ENCODE measurements around the gene FIGLA.
A peak's percentile ranks its signal among the peaks of the same experiment; 100 is the strongest.
"Not testable (repeated sequence)": the region's sequence is repeated elsewhere in the genome, so short reads cannot be mapped to it uniquely, and the experiment has no call there.

The FIGLA gene

DNA sequence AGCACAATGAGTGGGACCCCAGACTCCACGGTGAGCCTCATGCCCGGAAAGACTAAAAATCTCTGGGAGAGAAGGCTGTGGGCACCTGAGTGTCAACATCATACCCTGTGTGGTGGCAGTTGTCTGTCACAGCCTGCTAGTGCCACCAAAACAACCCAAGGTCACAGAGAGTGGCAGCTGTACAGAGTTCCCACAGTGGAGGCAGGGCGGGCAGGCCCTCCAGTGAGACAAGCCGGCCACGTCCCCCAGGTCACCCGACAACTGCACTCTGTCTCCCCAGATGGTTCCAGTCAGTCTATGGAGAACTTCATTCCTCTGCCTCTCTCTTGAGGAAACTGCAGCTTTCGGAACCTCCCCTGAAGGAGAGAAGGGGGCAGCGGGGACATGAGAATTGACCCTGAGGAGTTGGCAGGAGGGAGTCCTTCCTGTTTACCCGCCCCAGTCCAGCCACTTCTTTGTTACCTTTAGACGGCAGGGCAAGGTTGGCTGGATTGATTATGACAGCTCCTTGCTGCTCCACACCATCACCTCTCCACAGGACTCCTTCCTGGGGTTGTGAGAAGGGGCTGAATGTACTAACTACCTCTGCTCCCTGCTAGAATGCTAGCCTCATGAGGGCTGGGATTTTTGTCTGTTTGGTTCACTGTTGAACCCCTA lies 11.3 kb upstream of the FIGLA start:
- no peak for TF ChIP-seq JUND (IDR thresholded peaks at IDR 0.05; ENCODE audit: low read depth)
- in situ Hi-C loops (cut with HindIII; ENCODE audit: low pct_unique_long_range_greater_than_20kb, low sequenced_read_pairs), result no loop called here
- no peak for DNase-seq (ENCODE audit: low read depth in 1 of 2, low spot score in 1 of 2)

DNA sequence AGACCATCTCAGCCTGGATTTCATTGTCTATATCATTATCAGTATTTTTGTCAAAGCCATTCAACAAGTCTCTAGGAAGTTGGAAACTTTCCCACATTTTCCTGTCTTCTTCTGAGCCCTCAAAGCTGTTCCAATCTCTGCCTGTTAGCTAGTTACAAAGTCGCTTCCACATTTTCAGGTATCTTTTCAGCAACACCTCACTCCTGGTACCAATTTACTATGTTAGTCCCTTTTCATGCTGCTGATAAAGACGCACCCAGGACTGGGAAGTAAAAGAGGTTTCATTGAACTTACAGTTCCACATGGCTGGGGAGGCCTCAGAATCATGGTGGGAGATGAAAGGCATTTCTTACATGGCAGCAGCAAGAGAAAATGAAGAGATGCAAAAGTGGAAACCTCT lies 9.3 kb upstream of the FIGLA start:
- in situ Hi-C loops (cut with HindIII; ENCODE audit: low pct_unique_long_range_greater_than_20kb, low sequenced_read_pairs), result no loop called here
- no peak for DNase-seq (ENCODE audit: low read depth in 1 of 2, low spot score in 1 of 2)
- no peak for TF ChIP-seq JUND (IDR thresholded peaks at IDR 0.05; ENCODE audit: low read depth)

DNA sequence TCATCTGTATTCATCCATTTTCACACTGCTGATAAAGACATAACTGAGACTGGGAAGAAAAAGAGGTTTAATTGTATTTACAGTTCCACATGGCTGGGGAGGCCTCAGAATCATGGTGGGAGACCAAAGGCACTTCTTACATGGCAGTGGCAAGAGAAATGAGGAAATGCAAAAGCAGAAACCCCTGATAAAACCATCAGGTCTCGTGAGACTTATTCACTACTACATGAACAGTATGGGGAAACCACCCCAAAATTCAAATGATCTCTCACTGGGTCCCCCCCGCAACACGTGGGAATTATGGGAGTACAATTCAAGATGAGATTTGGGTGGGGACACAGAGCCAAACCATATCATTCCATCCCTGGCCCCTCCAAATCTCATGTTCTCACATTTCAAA lies 7.6 kb upstream of the FIGLA start:
- in situ Hi-C loops (cut with HindIII; ENCODE audit: low pct_unique_long_range_greater_than_20kb, low sequenced_read_pairs); DNase-seq (ENCODE audit: low read depth in 1 of 2, low spot score in 1 of 2): not testable (repeated sequence)

DNA sequence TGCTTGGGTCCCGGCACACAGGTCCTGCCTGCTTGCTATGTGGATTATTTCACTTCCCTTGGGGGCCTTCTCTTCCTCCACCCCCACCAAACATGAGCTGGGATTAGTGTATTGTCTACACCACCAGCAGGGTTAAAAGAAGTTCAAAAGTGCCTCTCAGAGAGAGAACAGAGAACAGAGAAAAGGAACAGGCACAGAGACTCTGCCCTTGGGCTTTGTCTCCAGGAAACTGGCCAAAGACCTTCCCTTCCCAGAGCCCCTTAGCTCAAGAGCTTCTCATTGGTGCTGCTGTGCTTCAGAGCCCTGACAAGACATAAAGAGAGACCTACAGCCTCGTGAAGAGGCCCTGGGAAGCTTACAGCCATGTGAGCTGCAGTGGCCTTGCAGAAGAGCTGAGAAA lies 7.1 kb upstream of the FIGLA start:
- in situ Hi-C loops (cut with HindIII; ENCODE audit: low pct_unique_long_range_greater_than_20kb, low sequenced_read_pairs), result no loop called here
- DNase-seq (ENCODE audit: low read depth in 1 of 2, low spot score in 1 of 2), result no peak
- no peak for TF ChIP-seq JUND (IDR thresholded peaks at IDR 0.05; ENCODE audit: low read depth)

DNA sequence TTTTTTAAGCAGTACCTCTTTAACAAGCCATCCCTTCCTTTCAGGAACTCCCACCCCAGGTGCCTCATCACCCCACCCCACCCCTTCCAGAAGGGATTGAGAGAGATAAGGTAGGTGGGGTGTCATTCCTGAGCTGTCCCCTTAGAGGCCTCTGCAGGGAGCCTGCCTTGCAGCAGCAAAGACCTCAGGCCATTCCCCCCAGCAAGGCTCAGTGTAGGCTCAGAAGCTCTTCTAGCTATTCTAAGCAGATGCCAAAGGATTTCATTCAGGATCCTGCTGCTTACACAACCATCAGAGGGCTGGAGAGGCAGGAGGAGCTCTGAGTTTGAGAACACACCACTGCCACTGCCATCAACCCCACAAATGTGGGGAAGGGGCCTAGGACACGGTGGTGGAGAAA lies 5.8 kb upstream of the FIGLA start:
- in situ Hi-C loops (cut with HindIII; ENCODE audit: low pct_unique_long_range_greater_than_20kb, low sequenced_read_pairs), result no loop called here
- no peak for TF ChIP-seq JUND (IDR thresholded peaks at IDR 0.05; ENCODE audit: low read depth)
- no peak for DNase-seq (ENCODE audit: low read depth in 1 of 2, low spot score in 1 of 2)

DNA sequence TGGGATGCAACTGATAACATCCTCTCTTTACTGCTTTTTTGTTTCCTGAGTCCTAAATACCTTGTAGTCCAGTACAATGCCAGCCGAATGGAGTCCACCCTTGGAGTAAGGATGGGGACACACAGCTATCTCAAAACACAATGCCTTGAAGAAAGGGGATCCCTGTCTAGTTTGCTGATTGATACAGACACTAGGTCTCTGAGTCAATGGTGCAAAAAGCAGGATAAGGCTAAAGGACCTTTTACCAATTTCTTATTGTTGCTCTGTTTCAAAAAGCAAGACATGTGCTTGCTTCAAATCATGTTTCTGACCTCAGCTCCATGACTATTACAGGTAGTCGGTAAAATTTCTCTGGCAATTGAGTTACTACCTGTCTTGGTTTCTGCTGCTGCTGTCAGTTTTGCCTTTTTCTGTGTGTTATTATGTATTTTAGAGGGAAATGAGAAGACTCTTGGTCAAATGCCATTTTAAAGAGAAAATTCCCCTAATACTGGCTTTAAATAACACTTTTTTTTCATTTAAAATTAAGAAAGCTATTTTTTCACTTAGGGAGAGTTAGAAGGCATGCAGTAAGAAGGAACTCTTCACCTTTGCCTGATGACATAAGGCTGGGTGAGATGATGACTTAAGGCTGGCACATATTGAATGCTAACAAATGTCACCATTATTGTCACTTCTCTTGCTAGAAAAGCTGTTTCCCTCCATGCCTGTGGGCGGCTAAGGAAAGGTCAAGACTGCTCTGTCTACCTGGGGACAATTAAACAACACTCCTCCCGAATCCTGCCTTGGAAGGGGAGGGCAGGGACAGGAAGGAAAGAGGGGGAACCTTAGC lies 4.9 kb upstream of the FIGLA start:
- TF ChIP-seq JUND (IDR thresholded peaks at IDR 0.05; ENCODE audit: low read depth), result no peak
- in situ Hi-C loops (cut with HindIII; ENCODE audit: low pct_unique_long_range_greater_than_20kb, low sequenced_read_pairs), result no loop called here
- DNase-seq (ENCODE audit: low read depth in 1 of 2, low spot score in 1 of 2), result no peak

DNA sequence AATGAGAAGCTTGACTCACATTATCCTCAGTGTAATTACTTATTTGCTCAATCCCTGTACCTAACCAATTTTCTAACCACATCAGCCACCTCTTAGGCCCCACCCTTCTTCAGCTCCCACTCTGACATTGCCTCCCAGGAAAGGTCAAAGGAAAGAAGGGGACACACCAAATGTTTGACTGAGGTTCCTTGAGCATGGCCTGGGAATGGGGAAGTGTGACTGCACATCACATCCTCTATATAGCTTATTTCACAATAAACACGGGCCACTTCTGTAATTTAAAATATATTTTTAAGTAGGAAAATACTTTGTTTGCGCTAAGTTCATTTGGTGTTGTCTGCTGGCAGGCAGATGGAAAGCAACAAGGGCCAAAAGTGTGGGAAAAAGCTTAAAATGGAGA lies 3.0 kb upstream of the FIGLA start:
- TF ChIP-seq JUND (IDR thresholded peaks at IDR 0.05; ENCODE audit: low read depth), result no peak
- in situ Hi-C loops (cut with HindIII; ENCODE audit: low pct_unique_long_range_greater_than_20kb, low sequenced_read_pairs), result no loop called here
- DNase-seq (ENCODE audit: low read depth in 1 of 2, low spot score in 1 of 2), result no peak

DNA sequence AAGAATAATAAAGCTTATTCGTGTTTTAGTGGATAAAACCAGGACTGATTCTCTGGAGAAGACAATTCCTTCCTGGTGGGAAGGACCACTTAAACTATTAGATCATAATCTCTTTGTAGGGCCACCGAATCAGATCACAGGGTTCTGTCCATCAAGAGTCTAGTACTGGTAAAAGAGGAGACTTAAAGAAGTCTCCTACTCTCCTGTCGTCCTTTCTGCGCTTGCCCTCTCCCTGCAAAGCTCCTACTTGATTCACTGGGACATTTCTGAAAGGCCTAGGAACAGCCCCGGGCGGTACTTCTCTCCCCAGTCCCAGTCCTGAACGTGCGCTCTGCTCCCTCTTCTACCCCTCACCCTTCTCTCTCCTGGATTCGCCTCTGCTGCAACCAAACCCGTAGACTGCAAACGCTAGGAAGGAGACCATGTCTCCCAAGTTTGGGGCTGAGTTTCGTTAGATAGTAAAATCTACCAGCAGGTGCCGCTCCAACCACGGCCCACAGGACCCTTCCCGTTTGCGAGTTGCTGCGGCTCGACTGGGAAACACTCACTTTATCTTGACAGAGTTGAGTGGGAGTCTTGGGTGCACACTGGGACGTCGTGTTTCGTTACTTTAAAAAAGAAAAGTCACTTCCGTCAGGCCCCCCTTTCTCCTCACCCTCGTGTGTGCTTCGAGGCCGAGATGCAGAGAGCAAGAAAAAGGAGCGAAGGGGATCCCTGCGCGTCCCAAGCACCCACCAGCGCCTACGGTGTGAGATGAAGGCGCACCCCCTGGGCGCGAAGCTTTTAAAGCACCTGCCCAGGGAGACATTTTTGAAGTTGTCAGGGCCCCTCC lies 923 bp downstream of the FIGLA start:
- peak; percentile 59 to 60 for DNase-seq (ENCODE audit: low read depth in 1 of 2, low spot score in 1 of 2)
- in situ Hi-C loops (cut with HindIII; ENCODE audit: low pct_unique_long_range_greater_than_20kb, low sequenced_read_pairs), result no loop called here
- no peak for TF ChIP-seq JUND (IDR thresholded peaks at IDR 0.05; ENCODE audit: low read depth)

DNA sequence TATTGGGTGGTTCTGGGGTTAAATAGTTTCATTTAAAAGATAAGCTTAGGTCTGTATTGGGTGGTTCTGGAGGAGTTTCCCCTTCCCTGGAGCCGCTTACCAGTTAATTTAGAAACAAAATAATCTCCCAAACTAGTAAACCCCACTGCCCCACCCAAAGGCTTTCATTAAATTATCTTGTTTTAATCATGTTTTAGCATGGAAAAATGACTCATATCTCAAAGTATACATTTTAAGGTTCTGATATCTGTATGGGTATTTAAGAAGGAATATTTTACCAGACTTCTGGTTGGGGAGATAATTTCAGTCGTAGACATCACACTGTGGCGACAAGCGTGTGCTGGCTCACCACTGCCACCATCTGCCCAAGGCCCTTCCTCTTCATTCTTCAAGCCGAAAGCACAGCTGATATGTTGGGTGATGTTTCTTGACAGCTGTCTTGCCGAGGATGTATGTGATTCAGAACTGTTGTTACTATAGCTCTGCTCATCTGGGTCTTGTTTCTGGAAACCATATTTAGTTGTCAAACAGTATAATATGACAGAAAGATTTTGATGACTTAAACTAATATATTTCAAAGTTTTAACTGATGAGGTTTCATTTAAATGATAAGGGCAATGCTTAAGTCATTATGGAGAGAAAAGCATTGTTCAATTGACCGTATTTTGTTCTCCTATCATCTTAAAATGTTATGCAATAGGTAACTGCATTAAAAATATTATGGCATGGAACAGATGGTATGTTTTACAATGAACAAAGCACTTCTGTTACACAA lies 5.1 kb downstream of the FIGLA start:
- peak in 1 of 2 experiments; percentile 50 for DNase-seq (ENCODE audit: low read depth in 1 of 2, low spot score in 1 of 2)
- in situ Hi-C loops (cut with HindIII; ENCODE audit: low pct_unique_long_range_greater_than_20kb, low sequenced_read_pairs), result no loop called here
- TF ChIP-seq JUND (IDR thresholded peaks at IDR 0.05; ENCODE audit: low read depth), result no peak

DNA sequence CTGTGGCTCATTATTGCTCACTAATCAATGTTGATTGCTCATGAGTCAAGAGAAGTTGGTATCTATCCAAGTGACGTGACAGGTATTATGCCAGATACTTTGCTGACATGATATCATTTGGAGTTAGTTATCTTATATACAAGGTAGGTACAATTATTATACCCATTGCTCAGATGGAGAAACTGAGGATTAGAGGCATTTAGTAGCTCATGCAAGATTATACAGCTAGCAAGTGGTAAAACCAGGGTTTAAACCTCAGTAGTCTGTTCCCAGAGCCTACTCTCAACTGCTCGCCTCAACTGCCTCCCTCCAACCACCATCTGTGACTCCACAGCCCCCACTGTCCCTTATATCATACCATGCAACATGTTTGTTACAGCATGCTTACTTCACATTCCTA lies 6.1 kb downstream of the FIGLA start:
- in situ Hi-C loops (cut with HindIII; ENCODE audit: low pct_unique_long_range_greater_than_20kb, low sequenced_read_pairs), result no loop called here
- DNase-seq (ENCODE audit: low read depth in 1 of 2, low spot score in 1 of 2), result no peak
- TF ChIP-seq JUND (IDR thresholded peaks at IDR 0.05; ENCODE audit: low read depth), result no peak

DNA sequence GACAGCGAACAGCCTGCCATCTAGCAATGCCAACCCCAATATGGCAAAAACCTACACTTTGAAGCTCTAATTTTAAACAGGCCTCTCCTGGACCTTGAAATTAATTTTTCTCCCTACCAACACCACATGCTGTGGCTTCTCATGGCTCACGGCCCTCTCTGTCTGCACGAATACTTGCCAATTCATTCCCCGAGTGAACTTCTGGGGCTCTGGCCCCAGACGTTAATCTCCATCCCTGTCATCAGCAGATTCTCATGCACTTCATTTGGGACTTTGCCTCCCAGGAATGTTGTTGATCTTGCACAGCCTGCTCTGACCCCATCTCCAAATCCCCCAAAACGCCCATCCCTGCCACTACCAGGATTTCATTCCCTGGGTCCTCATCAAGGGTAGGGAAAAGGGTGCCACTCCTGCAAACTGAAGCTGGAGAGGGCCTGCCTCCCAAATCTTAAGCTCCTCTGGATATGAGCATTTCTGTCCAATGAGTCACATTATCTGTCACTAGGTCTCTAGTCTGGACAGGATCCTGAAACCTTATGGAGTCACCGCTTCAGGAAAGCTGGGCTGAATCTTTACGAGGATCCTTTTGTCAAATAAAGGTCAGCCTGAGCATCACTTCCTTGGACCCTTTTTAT lies 10.4 kb downstream of the FIGLA start:
- no peak for DNase-seq (ENCODE audit: low read depth in 1 of 2, low spot score in 1 of 2)
- in situ Hi-C loops (cut with HindIII; ENCODE audit: low pct_unique_long_range_greater_than_20kb, low sequenced_read_pairs), result no loop called here
- TF ChIP-seq JUND (IDR thresholded peaks at IDR 0.05; ENCODE audit: low read depth), result no peak

DNA sequence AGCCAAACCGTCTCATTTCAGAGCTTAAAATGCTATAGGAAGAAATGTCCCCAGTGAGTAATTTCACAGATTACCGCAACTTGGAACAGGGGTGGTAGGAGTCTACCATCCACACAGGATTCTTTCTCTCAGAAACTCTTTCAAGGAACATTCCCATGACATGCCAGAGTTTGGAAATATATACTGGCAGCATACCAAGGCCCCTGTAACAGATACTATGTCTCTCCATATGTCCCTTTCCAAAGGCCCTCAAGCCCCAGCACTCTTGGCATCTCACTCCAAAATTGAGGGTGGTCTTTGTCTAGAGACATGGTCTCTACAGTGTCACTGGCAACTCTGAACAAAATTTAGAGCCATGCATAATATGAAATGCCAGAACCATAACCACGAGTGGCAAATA lies 11.0 kb downstream of the FIGLA start:
- in situ Hi-C loops (cut with HindIII; ENCODE audit: low pct_unique_long_range_greater_than_20kb, low sequenced_read_pairs), result no loop called here
- DNase-seq (ENCODE audit: low read depth in 1 of 2, low spot score in 1 of 2), result no peak
- TF ChIP-seq JUND (IDR thresholded peaks at IDR 0.05; ENCODE audit: low read depth), result no peak

Data from T47D (cell line).